AG10803 (cell line): ENCODE results near the gene SLC35F3.
"Not testable (repeated sequence)": the region's sequence is repeated elsewhere in the genome, so short reads cannot be mapped to it uniquely, and the experiment has no call there.

Experiments
- DNase-seq: peaks from one replicate; pipeline ENCODE4 v3.0.0; 2010; ENCODE audit warnings: low read depth
- H3K4me3 ChIP-seq: 2 replicates; pipeline ENCODE4 v1.5.1; 2011; ENCODE audit warnings: mild to moderate bottlenecking, low read length, control low read depth
- CTCF ChIP-seq: conservative IDR thresholded peaks from 2 replicates; pipeline ENCODE4 v1.5.1; 2011; ENCODE audit warnings: mild to moderate bottlenecking, low read length, control low read depth, inconsistent platforms

The SLC35F3 gene

DNA sequence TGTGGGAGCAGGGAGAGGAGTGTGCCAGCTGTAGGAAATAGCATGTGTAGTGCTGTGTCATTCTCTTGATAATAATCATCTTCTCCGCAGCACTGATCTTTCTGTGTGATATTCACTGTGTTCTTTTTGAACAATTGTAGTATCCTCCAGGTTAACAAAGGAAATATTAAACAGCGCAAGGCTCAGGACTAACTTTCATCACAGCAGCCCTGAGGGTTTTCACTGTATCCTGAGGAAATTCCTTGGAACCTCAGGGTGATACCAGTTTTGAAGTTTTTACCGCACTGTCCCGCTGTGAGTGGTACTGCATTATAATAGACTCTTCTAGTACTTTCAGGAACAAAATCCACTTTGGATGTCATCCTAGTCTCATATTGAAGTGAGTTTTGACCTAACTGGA is 240.4 kb downstream of the SLC35F3 start:
- DNase-seq: no peak
- H3K4me3 ChIP-seq: no peak overlapping the region
- no peak for TF ChIP-seq CTCF

DNA sequence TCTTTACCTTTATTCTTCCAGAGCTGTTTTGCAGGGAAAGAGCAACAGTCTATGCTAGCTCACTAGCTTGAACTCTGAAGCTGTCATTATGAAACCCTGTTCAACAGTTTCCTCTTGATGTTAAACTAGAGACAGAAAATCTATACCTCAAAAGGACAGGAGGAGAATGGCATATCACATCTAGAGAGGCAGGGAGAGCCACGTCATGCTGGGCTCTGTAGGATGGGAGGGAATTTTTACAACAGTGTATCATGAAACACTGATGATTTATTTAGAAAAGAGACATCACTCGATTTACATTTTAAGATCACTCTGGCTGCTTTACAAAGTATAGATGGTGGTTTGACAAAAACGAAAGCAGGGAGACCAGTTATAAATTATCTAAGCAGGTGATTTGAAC is 243.9 kb downstream of the SLC35F3 start:
- H3K4me3 ChIP-seq: no peak overlapping the region
- DNase-seq: no peak
- no peak for TF ChIP-seq CTCF

DNA sequence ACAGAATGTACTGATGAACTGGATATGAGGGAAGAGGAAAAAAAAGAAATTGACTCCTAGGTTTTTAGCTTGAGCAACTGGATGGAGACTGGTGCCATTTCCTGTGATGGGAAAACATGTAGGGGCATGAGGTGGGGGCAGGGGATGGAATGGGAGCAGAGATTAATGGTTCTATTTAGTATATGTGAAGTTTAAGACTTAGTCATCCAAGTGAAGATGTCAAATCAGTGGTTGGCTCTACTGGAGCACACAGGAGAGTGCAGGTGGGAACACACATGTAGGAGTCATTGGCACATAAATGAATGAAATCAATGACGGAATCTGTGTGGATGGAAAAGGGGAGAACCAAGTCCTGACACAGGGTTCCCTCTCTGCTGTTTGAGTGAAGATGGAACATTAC is 244.3 kb downstream of the SLC35F3 start:
- H3K4me3 ChIP-seq: no peak overlapping the region
- no peak for DNase-seq
- no peak for TF ChIP-seq CTCF

GRCh38 chr1:234149217-234149616 is 244.7 kb downstream of the SLC35F3 start:
- TF ChIP-seq CTCF: no peak
- DNase-seq: peak; percentile 49
- no peak overlapping the region for H3K4me3 ChIP-seq

DNA sequence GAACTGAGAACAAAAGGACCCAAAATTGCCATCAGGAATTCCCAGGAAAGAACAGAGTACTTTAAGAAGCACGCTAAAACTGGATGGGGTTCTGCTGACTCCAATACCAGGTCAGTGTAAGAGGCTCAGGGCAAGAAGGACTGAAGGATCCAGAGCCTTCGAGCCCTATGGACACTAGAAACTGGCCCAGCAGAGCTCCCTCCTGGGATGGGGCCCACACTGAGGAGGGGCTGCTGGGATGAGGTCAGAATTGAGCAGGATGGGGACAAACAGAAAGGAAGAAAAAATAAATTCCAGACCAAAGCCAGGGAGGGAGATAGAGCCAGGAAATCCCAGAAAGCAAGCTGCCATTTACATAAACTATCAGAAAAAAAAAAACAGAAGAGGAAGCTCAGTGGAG is 246.4 kb downstream of the SLC35F3 start:
- no peak for DNase-seq
- no peak for TF ChIP-seq CTCF
- no peak overlapping the region for H3K4me3 ChIP-seq

DNA sequence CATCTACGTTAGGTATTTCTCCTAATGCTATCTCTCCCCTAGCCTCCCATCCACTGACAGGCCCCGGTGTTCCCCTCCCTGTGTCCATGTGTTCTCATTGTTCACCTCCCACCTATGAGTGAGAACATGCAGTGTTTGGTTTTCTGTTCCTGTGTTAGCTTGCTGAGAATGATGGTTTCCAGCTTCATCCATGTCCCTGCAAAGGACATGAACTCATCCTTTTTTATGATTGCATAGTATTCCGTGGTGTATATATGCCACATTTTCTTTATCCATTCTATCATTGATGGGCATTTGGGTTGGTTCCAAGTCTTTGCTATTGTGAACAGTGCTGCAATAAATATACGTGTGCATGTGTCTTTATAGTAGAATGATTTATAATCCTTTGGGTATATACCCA is 247.9 kb downstream of the SLC35F3 start:
- not testable (repeated sequence) for DNase-seq, H3K4me3 ChIP-seq

GRCh38 chr1:234154320-234155251 is 250.1 kb downstream of the SLC35F3 start:
- H3K4me3 ChIP-seq: no peak overlapping the region
- DNase-seq: peak; percentile 77
- TF ChIP-seq CTCF: peak; percentile 76

GRCh38 chr1:234162661-234163060 is 258.2 kb downstream of the SLC35F3 start:
- TF ChIP-seq CTCF: no peak
- no peak overlapping the region for H3K4me3 ChIP-seq
- no peak for DNase-seq
